GM23338 (cell line): ENCODE results near the gene SP140L. TPM values are rescaled to one million over a fixed set of nuclear protein-coding genes. Genes with fewer than 3 reads are reported as not detected.

Experiments used
- ATAC-seq: fragments of 200-7000 bp; cut with Tn5 transposase; 3 replicates; pipeline ENCODE4 v1.9.1; 2020
- DNase-seq: peaks from one replicate; pipeline ENCODE4 v3.0.0-alpha.2; 2015; ENCODE audit warnings: low spot score
- H2AFZ ChIP-seq: fragments of 200-600 bp; sonication (generic); 2 replicates; pipeline ENCODE4 v1.8.0; 2016; ENCODE audit warnings: antibody characterized with exemption, mild to moderate bottlenecking, moderate library complexity
- H3F3A ChIP-seq: fragments of 200-600 bp; sonication (generic); replicated peaks from 2 replicates; pipeline ENCODE4 v1.8.0; 2017; ENCODE audit warnings: antibody characterized with exemption, mixed run types, low read depth
- H3K27ac ChIP-seq: fragments of 200-600 bp; sonication (generic); 2 replicates; pipeline ENCODE4 v1.6.1; 2016; ENCODE audit warnings: low read depth
- H3K27me3 ChIP-seq: fragments of 200-600 bp; sonication (generic); 2 replicates; pipeline ENCODE4 v1.8.0; 2016; ENCODE audit warnings: mild to moderate bottlenecking, mixed run types, moderate library complexity; ENCODE audit not compliant: insufficient read depth
- H3K36me3 ChIP-seq: fragments of 200-600 bp; sonication (generic); 2 replicates; pipeline ENCODE4 v1.8.0; 2016; ENCODE audit warnings: mild to moderate bottlenecking; ENCODE audit not compliant: insufficient read depth
- H3K4me1 ChIP-seq: fragments of 200-600 bp; sonication (generic); 2 replicates; pipeline ENCODE4 v1.8.0; 2016; ENCODE audit warnings: mild to moderate bottlenecking, moderate library complexity; ENCODE audit not compliant: insufficient read depth
- H3K4me2 ChIP-seq: fragments of 200-600 bp; sonication (generic); 2 replicates; pipeline ENCODE4 v1.7.1; 2017; ENCODE audit warnings: mixed run types
- H3K4me3 ChIP-seq: fragments of 200-600 bp; sonication (generic); 2 replicates; pipeline ENCODE4 v1.6.1; 2016; ENCODE audit warnings: mixed run types
- H3K79me2 ChIP-seq: fragments of 200-600 bp; sonication (generic); replicated peaks from 2 replicates; pipeline ENCODE4 v1.8.0; 2017; ENCODE audit warnings: mild to moderate bottlenecking; ENCODE audit not compliant: insufficient read depth
- H3K9me2 ChIP-seq: fragments of 200-600 bp; sonication (generic); 2 replicates; pipeline ENCODE4 v1.8.0; 2017; ENCODE audit not compliant: insufficient read depth
- H4K20me1 ChIP-seq: fragments of 200-600 bp; sonication (generic); replicated peaks from 2 replicates; pipeline ENCODE4 v1.8.0; 2017; ENCODE audit warnings: mild to moderate bottlenecking; ENCODE audit not compliant: insufficient read depth
- H3K27ac Mint-ChIP-seq: 2 replicates; pipeline ENCODE4 v1.8.0; 2020; ENCODE audit warnings: inconsistent platforms, mild to moderate bottlenecking, moderate library complexity, mixed read lengths
- H3K27me3 Mint-ChIP-seq: 3 replicates; pipeline ENCODE4 v1.8.0; 2022; ENCODE audit warnings: low read depth, mild to moderate bottlenecking, moderate library complexity, mixed read lengths, inconsistent platforms; ENCODE audit not compliant: insufficient read depth, poor library complexity
- H3K36me3 Mint-ChIP-seq: 3 replicates; pipeline ENCODE4 v1.8.0; 2021; ENCODE audit warnings: low read depth, mild to moderate bottlenecking, inconsistent platforms, moderate library complexity, mixed read lengths
- H3K4me1 Mint-ChIP-seq: 3 replicates; pipeline ENCODE4 v1.8.0; 2020; ENCODE audit warnings: mild to moderate bottlenecking, inconsistent platforms, mixed read lengths
- H3K4me3 Mint-ChIP-seq: 3 replicates; pipeline ENCODE4 v1.8.0; 2021; ENCODE audit warnings: moderate library complexity, mild to moderate bottlenecking, inconsistent platforms, mixed read lengths
- H3K9me3 Mint-ChIP-seq: 3 replicates; pipeline ENCODE4 v1.8.0; 2020; ENCODE audit warnings: moderate library complexity, mild to moderate bottlenecking, inconsistent platforms, mixed read lengths
- CREB1 ChIP-seq: fragments of 250-450 bp; sonication (Bioruptor Pico); IDR thresholded peaks from 2 replicates; pipeline ENCODE4 v1.5.0; 2020; ENCODE audit warnings: low read depth, mild to moderate bottlenecking, moderate library complexity
- CTCF ChIP-seq, 2 experiments: fragments of 200-600 bp in 1 of 2; sonication (generic) in 1 of 2; conservative IDR thresholded peaks; 2 replicates each; pipeline versions ENCODE4 v1.5.1 to v1.6.1; 2016 to 2017; ENCODE audit warnings: antibody characterized with exemption in 2 of 2, low read depth in 2 of 2, mild to moderate bottlenecking in 2 of 2, moderate library complexity in 1 of 2
- ETS1 ChIP-seq: IDR thresholded peaks from 2 replicates; pipeline ENCODE4 v1.6.1; 2016; ENCODE audit warnings: antibody characterized with exemption
- EZH2 ChIP-seq: fragments of 200-600 bp; sonication (generic); IDR thresholded peaks from one replicate; pipeline ENCODE4 v1.8.0; 2017; ENCODE audit warnings: antibody characterized with exemption, mild to moderate bottlenecking, low read depth; ENCODE audit not compliant: unreplicated experiment
- EZH2phosphoT487 ChIP-seq: fragments of 200-600 bp; sonication (generic); IDR thresholded peaks from one replicate; pipeline ENCODE4 v1.8.1; 2018; ENCODE audit warnings: antibody characterized with exemption; ENCODE audit not compliant: unreplicated experiment
- JUNB ChIP-seq: IDR thresholded peaks from one replicate; pipeline ENCODE4 v1.6.1; 2016; ENCODE audit warnings: antibody characterized with exemption; ENCODE audit not compliant: unreplicated experiment
- NANOG ChIP-seq: IDR thresholded peaks from 2 replicates; pipeline ENCODE4 v1.6.1; 2016; ENCODE audit warnings: antibody characterized with exemption, borderline replicate concordance
- POLR2AphosphoS5 ChIP-seq: IDR thresholded peaks from 2 replicates; pipeline ENCODE4 v1.6.1; 2016; ENCODE audit warnings: antibody characterized with exemption, low read depth
- STAT1 ChIP-seq: IDR thresholded peaks from one replicate; pipeline ENCODE4 v1.6.1; 2016; ENCODE audit warnings: antibody characterized with exemption; ENCODE audit not compliant: unreplicated experiment
- ZNF114 ChIP-seq: fragments of 250-450 bp; sonication (Bioruptor Pico); IDR thresholded peaks from 2 replicates; pipeline ENCODE4 v1.5.0; 2020; ENCODE audit warnings: mild to moderate bottlenecking, moderate library complexity
- ZNF331 ChIP-seq: fragments of 250-450 bp; sonication (Bioruptor Pico); IDR thresholded peaks from 2 replicates; pipeline ENCODE4 v1.5.0; 2020; ENCODE audit warnings: low read depth, mild to moderate bottlenecking, moderate library complexity
- ZNF462 ChIP-seq: fragments of 250-450 bp; sonication (Bioruptor Pico); IDR thresholded peaks from 2 replicates; pipeline ENCODE4 v1.5.0; 2020; ENCODE audit warnings: mild to moderate bottlenecking, moderate library complexity
- polyA plus RNA-seq: library from polyadenylated mRNA; unstranded; fragments of >200 nt; fragmentation: Nextera tagmentation; extraction: Ambion mirVana; gene quantifications from 2 replicates; pipeline ENCODE4 v1.2.1, GENCODE V29; 2016
- total RNA-seq: library from RNA; depleted of rRNA; stranded (reverse); fragments of >200 nt; shearing (Covaris generic); gene quantifications from 2 replicates; pipeline ENCODE4 v1.2.3, GENCODE V29; 2014

Gene SP140L
- total and polyA plus RNA-seq, 2 experiments from 2014 or later, result 1.3 to 1.7 TPM

GRCh38 chr2:230358305-230358704, 31.3 kb downstream of the SP140L start:
- Mint-ChIP-seq H3K27me3 (no peaks in the 10 kb centered on the region), H3K4me1 (no peaks in the 10 kb centered on the region), H3K4me3 (no peak overlapping the region), H3K36me3 (peaks cover 5% of the 10 kb centered on the region; the same call in 1 of the 3 replicates), H3K27ac (no peak overlapping the region), H3K9me3 (peaks cover 9% of the 10 kb centered on the region; the same call in 1 of the 3 replicates)
- no peak for ATAC-seq
- Histone ChIP-seq H3K4me3 (no peak overlapping the region), H3K27ac (no peak overlapping the region), H3K4me2 (no peak overlapping the region), H2AFZ (no peak overlapping the region), H3K9me2 (peaks cover 15% of the 10 kb centered on the region; the same call in 1 of the 2 replicates), H3K79me2 (no peaks in the 10 kb centered on the region), H4K20me1 (no peaks in the 10 kb centered on the region), H3K4me1 (no peaks in the 10 kb centered on the region; the same call in 1 of the 2 replicates), H3F3A (no peaks in the 10 kb centered on the region), H3K27me3 (no peaks in the 10 kb centered on the region), H3K36me3 (no peaks in the 10 kb centered on the region)
- no peak for DNase-seq
- TF ChIP-seq ZNF462 (CRISPR knock-in tag) (no peak), NANOG (no peak), CTCF (conservative IDR thresholded peaks at IDR 0.05; ENCODE audit: low read depth in 2 of 2) (no peak), EZH2 (no peak), ETS1 (no peak), CREB1 (CRISPR knock-in tag) (no peak), POLR2AphosphoS5 (no peak), ZNF331 (no peak), ZNF114 (CRISPR knock-in tag) (no peak), EZH2phosphoT487 (no peak), JUNB (no peak), STAT1 (no peak)
